Stimulated activated naive CD4-positive, alpha-beta T cell (primary cell): ENCODE results near the gene PLXNB3.

Experiments
- DNase-seq, 6 experiments: peaks; one replicate each; lab custom pipeline; 2025; lab: John Stamatoyannopoulos, UW

The PLXNB3 gene

GRCh38 chrX:153773741-153774575, 9.9 kb downstream of the PLXNB3 start:
- DNase-seq = no peak

GRCh38 chrX:153774576-153775292, 10.7 kb downstream of the PLXNB3 start:
- DNase-seq = no peak

- no peak for DNase-seq
These were observed 11.5 kb downstream of the PLXNB3 start for GRCh38 chrX:153775293-153776119.

GRCh38 chrX:153776120-153776599, 12.1 kb downstream of the PLXNB3 start:
- no peak for DNase-seq

GRCh38 chrX:153776611-153777045, 12.6 kb downstream of the PLXNB3 start:
- no peak for DNase-seq

- DNase-seq = no peak
These were observed 13.4 kb downstream of the PLXNB3 start for GRCh38 chrX:153777261-153778090.

- DNase-seq = no peak
These were observed 14.1 kb downstream of the PLXNB3 start for GRCh38 chrX:153778181-153778580.

- no peak for DNase-seq
These were observed 14.6 kb downstream of the PLXNB3 start for GRCh38 chrX:153778684-153779101.

- no peak for DNase-seq
These were observed 16.0 kb downstream of the PLXNB3 start for GRCh38 chrX:153779891-153780677.

GRCh38 chrX:153780678-153781427, 16.8 kb downstream of the PLXNB3 start, which contains the start of gene SRPK3:
Gene SRPK3 (plus strand): TSS chrX:153781041. CDS start chrX:153781087, 46 bp downstream.
- no peak for DNase-seq

GRCh38 chrX:153781428-153782047, 17.5 kb downstream of the PLXNB3 start:
- no peak for DNase-seq

GRCh38 chrX:153782313-153782712, 18.3 kb downstream of the PLXNB3 start:
- DNase-seq = no peak

GRCh38 chrX:153782871-153783270, 18.8 kb downstream of the PLXNB3 start:
- no peak for DNase-seq

GRCh38 chrX:153783378-153784013, 19.4 kb downstream of the PLXNB3 start:
- no peak for DNase-seq

- DNase-seq = no peak
These were observed 20.4 kb downstream of the PLXNB3 start for GRCh38 chrX:153784325-153784967.

GRCh38 chrX:153786669-153787068, 22.6 kb downstream of the PLXNB3 start:
- no peak for DNase-seq

GRCh38 chrX:153789654-153790053, 25.6 kb downstream of the PLXNB3 start:
- no peak for DNase-seq
